T-helper 17 cell (primary cell): ENCODE data around the gene NR2C2. TPM values are rescaled to one million over a fixed set of nuclear protein-coding genes. Genes with fewer than 3 reads are reported as not detected.
A peak's percentile ranks its signal among the peaks of the same experiment; 100 is the strongest.

Source experiments
- ATAC-seq: fragments of 150-1000 bp; cut with Tn5 transposase; 2 replicates; pipeline ENCODE4 v1.10.0; 2021; ENCODE audit warnings: mild to moderate bottlenecking, moderate library complexity
- DNase-seq, 3 donors: peaks; one replicate each; pipeline versions ENCODE4 v3.0.0 to v3.0.0-alpha.2; 2020 to 2021
- H3K9me3 ChIP-seq: one replicate; pipeline ENCODE4 v1.7.0; 2013; ENCODE audit warnings: low read length, mild to moderate bottlenecking; ENCODE audit not compliant: control insufficient read depth, poor library complexity, severe bottlenecking
- H3K27ac Mint-ChIP-seq: one replicate; pipeline ENCODE4 v1.8.0; 2022; ENCODE audit warnings: mild to moderate bottlenecking, moderate library complexity, mixed read lengths
- H3K27me3 Mint-ChIP-seq: one replicate; pipeline ENCODE4 v1.8.0; 2022; ENCODE audit warnings: mixed read lengths
- H3K36me3 Mint-ChIP-seq: one replicate; pipeline ENCODE4 v1.8.0; 2022; ENCODE audit warnings: low read depth, mixed read lengths
- H3K4me1 Mint-ChIP-seq: one replicate; pipeline ENCODE4 v1.8.0; 2022; ENCODE audit warnings: mild to moderate bottlenecking, mixed read lengths
- H3K4me3 Mint-ChIP-seq: one replicate; pipeline ENCODE4 v1.8.0; 2022; ENCODE audit warnings: mild to moderate bottlenecking, moderate library complexity, mixed read lengths
- total RNA-seq, 4 donors: library from RNA in 2 of 4; stranded (reverse) in 2 of 4; gene quantifications; one replicate each; pipeline ENCODE4 v1.2.3 and lab custom pipeline; 2022 to 2026

Gene NR2C2
- total RNA-seq, 2 donors from 2014 or later: 47.1 to 48.3 TPM

DNA sequence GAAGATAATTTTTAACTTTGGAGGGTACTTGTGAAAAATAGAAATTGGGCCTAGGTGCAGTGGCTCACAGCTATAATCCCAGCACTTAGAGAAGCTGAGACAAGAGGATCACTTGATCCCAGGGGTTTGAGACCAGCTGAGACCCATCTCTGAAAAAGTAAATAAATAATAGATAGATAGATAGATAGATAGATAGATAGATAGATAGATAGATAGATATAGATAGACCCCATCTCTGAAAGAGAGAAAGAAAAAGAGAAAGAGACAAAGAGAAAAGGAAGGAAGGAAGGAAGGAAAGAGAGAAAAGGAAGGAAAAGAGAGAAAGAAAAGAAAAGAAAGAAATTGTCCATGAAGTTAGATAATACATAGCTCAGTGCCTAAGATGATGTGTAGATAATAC lies 82.2 kb downstream of the NR2C2 start:
- peaks cover 5% of the 10 kb centered on the region for H3K4me1 Mint-ChIP-seq
- no peaks in the 10 kb centered on the region for H3K9me3 ChIP-seq
- peaks cover 10% of the 10 kb centered on the region for H3K36me3 Mint-ChIP-seq
- H3K27ac Mint-ChIP-seq: peak overlapping the region; percentile 62
- H3K27me3 Mint-ChIP-seq: no peaks in the 10 kb centered on the region
- H3K4me3 Mint-ChIP-seq: no peak overlapping the region
- ATAC-seq (no peak), DNase-seq (no peak)

DNA sequence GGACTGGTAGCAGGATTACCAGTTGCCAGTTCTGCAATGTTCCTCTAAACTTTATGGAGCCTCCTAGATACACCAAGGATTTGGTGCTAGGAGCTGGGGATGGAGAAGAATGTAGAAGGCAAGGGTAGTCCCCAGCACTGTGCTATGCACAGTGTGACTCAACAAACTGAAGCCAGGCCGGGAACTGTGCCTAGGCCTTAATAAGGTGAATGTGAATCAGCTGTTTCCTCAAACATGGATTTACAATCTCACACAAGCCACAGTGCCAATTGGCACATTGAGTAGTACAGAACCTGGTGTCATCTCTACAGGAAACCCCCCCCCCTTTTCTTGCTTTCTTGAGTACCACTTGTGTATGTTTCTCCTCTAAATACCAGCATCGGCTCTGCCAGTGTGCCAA lies 85.3 kb downstream of the NR2C2 start:
- ATAC-seq (no peak), DNase-seq (no peak)
- peak overlapping the region; percentile 27 for H3K27ac Mint-ChIP-seq
- H3K4me3 Mint-ChIP-seq: peak overlapping the region; percentile 19
- H3K27me3 Mint-ChIP-seq: no peaks in the 10 kb centered on the region
- H3K9me3 ChIP-seq: no peaks in the 10 kb centered on the region
- peaks cover 6% of the 10 kb centered on the region for H3K36me3 Mint-ChIP-seq
- peaks cover 2% of the 10 kb centered on the region for H3K4me1 Mint-ChIP-seq

DNA sequence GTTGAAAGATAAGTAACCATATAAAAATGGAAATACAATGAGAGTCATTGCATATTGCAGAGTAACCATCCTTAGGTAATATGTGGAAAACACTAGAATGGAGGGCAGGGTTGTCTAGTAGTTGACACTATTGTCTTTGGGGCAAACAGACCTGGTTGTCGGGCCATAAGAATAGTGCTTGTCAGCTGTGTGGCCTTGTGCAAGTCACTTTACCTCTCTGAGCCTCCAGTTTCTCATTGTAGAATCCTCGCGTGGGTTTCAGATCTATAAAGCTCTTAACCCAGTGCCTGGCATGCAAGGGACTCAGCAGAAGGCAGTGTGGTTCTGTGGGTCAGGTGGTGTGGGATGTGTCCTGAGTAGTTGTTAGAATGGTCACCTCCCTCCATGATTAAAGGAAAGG lies 85.7 kb downstream of the NR2C2 start:
- Mint-ChIP-seq H3K27me3 (no peaks in the 10 kb centered on the region), H3K36me3 (peaks cover 6% of the 10 kb centered on the region), H3K27ac (peak overlapping the region; percentile 27), H3K4me1 (peaks cover 2% of the 10 kb centered on the region), H3K4me3 (peak overlapping the region; percentile 19)
- ATAC-seq (no peak), DNase-seq (no peak)
- H3K9me3 ChIP-seq: no peaks in the 10 kb centered on the region

DNA sequence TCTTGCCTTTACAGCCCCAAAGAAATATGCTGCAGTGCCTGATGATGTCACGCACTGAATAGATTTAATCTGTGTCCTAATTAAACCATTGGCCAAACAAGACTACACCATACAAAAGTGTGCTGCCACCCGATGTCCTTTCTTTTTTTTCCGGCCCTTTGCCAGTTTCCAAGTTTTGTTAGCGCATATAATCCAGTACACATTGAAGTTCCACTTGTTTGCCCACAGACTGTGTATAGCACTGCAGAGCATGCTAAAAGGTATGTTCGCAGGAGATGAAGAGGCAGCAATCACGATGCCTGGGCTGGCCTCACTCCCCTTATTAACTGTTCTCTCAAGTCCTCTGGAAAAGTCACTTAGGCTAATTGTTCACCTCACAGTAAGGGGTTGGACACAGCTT lies 90.9 kb downstream of the NR2C2 start:
- no peaks in the 10 kb centered on the region for H3K27me3 Mint-ChIP-seq
- peaks cover 8% of the 10 kb centered on the region for H3K4me1 Mint-ChIP-seq
- no peak overlapping the region for H3K4me3 Mint-ChIP-seq
- ATAC-seq (no peak), DNase-seq (no peak)
- peaks cover 2% of the 10 kb centered on the region for H3K36me3 Mint-ChIP-seq
- no peak overlapping the region for H3K27ac Mint-ChIP-seq
- H3K9me3 ChIP-seq: no peaks in the 10 kb centered on the region

DNA sequence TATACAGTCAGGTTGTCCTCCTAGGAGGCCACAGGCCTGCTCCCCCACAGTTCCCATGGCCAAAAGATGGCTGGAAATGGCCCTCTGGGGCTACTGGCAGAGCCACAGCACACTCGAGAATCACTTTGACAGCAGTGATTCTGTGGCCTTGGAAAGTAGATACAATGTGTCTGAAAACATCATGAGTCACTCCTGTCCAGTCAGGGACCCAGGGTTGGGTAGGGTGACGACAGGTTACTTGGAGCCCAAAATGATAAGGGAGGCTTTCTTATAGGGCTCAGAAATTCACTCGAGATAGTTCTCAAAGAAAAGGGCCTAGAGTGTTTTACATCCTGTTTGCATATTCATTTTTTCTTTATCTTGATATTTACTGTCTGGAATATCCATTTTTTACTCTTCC lies 93.5 kb downstream of the NR2C2 start:
- no peak overlapping the region for H3K4me3 Mint-ChIP-seq
- H3K9me3 ChIP-seq: no peaks in the 10 kb centered on the region
- H3K27ac Mint-ChIP-seq: no peak overlapping the region
- DNase-seq (no peak), ATAC-seq (no peak)
- peaks cover 24% of the 10 kb centered on the region for H3K4me1 Mint-ChIP-seq
- peaks cover 4% of the 10 kb centered on the region for H3K36me3 Mint-ChIP-seq
- H3K27me3 Mint-ChIP-seq: no peaks in the 10 kb centered on the region

DNA sequence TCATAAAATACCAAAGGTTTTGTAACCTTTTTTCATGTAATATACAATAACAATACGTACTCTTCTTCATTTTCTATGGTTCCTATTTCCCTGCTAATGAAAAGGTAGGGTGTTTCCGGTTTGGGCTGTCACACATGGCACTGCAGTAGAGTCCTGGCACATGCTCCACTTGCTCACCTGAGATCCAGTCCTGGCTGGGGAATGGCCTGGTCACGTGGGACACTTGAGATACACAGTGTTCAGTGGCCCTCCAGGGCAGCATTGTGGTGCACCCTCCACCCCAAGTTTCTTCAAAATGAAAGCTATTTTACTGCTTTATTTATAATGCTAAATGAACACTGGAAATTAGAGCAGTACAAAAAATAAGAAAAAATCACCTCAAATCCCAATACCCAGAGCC lies 94.6 kb downstream of the NR2C2 start:
- Mint-ChIP-seq H3K4me3 (no peak overlapping the region), H3K27me3 (no peaks in the 10 kb centered on the region), H3K27ac (peak overlapping the region; percentile 81), H3K4me1 (peaks cover 24% of the 10 kb centered on the region), H3K36me3 (peaks cover 4% of the 10 kb centered on the region)
- DNase-seq: no peak
- ATAC-seq: no peak
- no peaks in the 10 kb centered on the region for H3K9me3 ChIP-seq

DNA sequence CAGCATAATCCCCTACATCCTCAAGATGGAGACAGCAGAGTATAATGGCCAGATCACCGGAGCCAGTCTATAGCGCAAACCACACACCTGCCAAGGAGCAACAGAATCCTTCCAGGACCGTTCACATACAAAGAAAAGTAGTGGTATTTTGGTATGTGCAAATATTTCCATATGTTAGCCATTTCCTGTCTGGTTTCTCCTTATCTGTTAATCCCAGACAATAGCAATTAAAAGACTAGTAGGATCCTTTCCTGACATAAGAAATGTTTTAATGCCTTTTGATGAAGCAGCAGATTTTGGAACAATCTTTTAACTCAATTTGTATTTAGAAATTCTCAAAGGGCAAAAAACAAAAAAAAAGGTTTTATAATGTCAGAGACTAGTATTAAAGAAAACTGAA lies 95.6 kb downstream of the NR2C2 start:
- no peak for DNase-seq
- peaks cover 4% of the 10 kb centered on the region for H3K36me3 Mint-ChIP-seq
- H3K27ac Mint-ChIP-seq: peak overlapping the region; percentile 81
- H3K9me3 ChIP-seq: no peaks in the 10 kb centered on the region
- no peak for ATAC-seq
- H3K4me1 Mint-ChIP-seq: peaks cover 24% of the 10 kb centered on the region
- no peak overlapping the region for H3K4me3 Mint-ChIP-seq
- H3K27me3 Mint-ChIP-seq: no peaks in the 10 kb centered on the region

DNA sequence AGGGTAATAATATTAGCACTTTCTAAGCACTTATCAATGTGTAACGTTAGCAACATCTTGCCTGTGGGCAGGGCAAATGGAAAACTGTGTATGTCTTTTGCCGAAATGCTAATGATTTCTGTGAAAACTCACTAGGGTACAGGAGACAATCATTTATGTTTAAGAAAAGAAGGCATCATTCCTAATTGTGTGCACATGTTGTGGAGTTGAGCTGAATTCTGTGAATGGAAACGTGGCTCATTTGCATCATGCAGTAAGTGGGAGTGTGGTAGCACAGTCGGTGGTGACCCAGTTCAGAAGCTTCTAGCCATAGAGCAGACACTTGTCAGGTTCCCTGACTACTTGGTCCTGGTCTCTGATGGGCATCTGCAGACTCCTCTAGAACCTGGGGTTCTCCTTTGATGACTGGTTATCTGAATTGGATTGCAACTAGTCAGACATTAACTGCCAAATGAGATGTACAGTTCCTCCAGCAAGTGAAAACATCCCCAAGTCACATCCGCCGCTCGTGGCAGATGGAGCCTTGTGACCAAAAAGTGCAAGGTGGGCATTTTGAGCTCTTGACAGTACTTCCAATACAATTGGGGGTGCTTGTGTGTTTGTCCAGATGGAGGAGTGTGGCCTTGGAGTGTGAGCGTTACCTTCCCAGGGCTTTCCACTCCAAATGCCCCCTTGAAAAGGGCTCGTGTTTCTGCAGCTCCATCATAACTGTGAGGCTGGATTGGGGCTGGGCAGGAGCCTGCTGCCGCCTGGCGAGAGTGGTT lies 96.2 kb downstream of the NR2C2 start:
- ATAC-seq: no peak
- Mint-ChIP-seq H3K4me1 (peaks cover 24% of the 10 kb centered on the region), H3K36me3 (peaks cover 4% of the 10 kb centered on the region), H3K4me3 (no peak overlapping the region), H3K27me3 (no peaks in the 10 kb centered on the region), H3K27ac (peak overlapping the region; percentile 81)
- no peak for DNase-seq
- H3K9me3 ChIP-seq: no peaks in the 10 kb centered on the region

DNA sequence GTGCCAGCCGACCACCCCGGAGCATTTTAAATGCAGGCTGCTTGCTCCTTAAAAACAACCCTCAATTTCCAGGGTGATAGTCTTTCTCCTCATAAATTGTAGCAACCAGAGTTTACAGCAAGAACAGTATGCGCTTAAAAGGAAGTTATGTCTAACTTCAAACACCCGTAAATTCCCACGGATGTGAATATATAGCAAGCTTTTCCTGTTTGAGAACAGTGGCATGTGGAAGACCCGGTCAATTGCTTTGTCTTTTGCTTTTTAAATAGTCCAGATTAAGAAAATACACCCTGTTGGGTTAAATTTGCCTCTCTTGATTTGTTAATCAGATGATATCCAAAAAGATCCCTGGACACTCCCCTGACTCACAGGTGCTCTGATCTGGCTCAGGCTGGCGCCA lies 96.9 kb downstream of the NR2C2 start:
- no peak for DNase-seq
- Mint-ChIP-seq H3K4me3 (no peak overlapping the region), H3K36me3 (peaks cover 4% of the 10 kb centered on the region), H3K4me1 (peaks cover 24% of the 10 kb centered on the region), H3K27me3 (no peaks in the 10 kb centered on the region), H3K27ac (peak overlapping the region; percentile 81)
- ATAC-seq: no peak
- no peaks in the 10 kb centered on the region for H3K9me3 ChIP-seq

DNA sequence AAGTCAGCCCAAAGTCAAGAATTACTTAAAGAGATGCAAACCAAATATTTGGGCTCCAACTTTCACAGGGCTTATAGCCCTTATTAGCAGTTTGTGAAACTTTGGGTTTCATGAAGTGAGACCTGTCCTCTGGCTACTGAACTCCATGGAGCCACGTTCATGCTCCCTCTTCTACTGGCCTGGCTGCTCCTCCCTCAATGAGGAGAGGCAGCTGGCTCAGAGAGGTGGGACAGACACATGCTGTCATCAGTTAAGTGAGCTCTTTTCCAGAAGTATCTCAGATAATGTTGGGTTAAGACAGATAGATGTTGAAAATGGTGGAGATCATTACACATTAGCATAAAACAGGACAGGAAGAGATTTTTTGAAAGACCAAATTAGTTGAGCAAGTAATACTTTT lies 98.3 kb downstream of the NR2C2 start:
- ATAC-seq (no peak), DNase-seq (no peak)
- Mint-ChIP-seq H3K4me3 (no peak overlapping the region), H3K27me3 (no peaks in the 10 kb centered on the region), H3K4me1 (peaks cover 30% of the 10 kb centered on the region), H3K27ac (peak overlapping the region; percentile 37), H3K36me3 (peaks cover 4% of the 10 kb centered on the region)
- H3K9me3 ChIP-seq: no peaks in the 10 kb centered on the region

DNA sequence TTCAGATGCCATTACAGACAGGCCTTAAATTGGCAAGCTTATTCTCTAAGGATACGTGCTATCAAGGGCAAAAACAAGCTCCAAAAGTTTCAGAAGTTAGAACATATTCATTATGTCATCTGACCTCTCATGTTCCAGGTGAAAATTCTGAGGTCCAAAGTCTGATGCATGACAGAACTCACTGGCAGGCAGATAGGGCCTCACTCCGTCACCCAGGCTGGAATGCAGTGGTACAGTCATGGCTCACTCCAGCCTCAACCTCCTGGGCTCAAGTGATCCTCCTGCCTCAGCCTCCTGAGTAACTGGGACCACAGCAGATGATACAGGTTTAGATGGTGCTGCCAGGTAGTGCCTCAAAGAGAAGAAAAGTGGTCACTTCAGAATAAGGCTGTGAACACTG lies 102.2 kb downstream of the NR2C2 start:
- no peak overlapping the region for H3K4me3 Mint-ChIP-seq
- H3K27me3 Mint-ChIP-seq: no peaks in the 10 kb centered on the region
- DNase-seq: no peak
- no peaks in the 10 kb centered on the region for H3K9me3 ChIP-seq
- H3K27ac Mint-ChIP-seq: peak overlapping the region; percentile 43
- peaks cover 22% of the 10 kb centered on the region for H3K4me1 Mint-ChIP-seq
- ATAC-seq: no peak
- peaks cover 2% of the 10 kb centered on the region for H3K36me3 Mint-ChIP-seq

DNA sequence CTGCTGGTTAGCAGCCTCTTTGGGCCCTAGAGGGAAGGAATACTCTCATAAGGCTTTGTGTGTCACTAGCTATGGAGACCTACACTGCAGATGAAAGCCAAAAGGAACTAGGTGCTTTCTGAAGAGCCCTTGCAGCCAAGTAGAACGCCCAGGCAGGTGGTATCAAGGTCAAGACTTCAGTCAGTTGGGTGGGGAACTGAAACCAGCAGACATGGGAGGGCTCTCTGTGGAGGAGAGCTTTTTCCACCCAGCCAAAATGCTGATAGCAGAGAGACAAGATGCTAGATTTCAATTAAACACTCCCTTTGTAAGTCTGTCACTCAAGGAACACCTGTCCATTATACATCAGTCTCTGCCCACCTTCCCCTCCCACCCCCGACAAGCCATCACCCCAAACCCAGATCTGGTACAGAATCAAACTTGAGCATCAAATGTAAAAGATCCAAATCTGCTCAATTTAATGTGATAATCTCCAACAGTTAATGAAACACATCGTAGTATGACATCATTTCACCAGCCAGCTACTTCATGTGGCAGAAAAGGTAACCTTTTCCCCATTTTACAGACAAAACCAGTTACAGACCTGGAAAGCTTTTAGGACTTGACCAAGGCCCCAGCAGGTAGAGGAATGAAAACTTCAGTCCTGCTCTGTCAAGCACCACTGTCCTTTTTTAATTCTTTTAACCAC lies 103.2 kb downstream of the NR2C2 start:
- H3K9me3 ChIP-seq: no peaks in the 10 kb centered on the region
- peak; percentile 42 for ATAC-seq
- peak overlapping the region; percentile 29 for H3K27ac Mint-ChIP-seq
- H3K36me3 Mint-ChIP-seq: peaks cover 2% of the 10 kb centered on the region
- DNase-seq: no peak
- no peaks in the 10 kb centered on the region for H3K27me3 Mint-ChIP-seq
- peaks cover 26% of the 10 kb centered on the region for H3K4me1 Mint-ChIP-seq
- no peak overlapping the region for H3K4me3 Mint-ChIP-seq

DNA sequence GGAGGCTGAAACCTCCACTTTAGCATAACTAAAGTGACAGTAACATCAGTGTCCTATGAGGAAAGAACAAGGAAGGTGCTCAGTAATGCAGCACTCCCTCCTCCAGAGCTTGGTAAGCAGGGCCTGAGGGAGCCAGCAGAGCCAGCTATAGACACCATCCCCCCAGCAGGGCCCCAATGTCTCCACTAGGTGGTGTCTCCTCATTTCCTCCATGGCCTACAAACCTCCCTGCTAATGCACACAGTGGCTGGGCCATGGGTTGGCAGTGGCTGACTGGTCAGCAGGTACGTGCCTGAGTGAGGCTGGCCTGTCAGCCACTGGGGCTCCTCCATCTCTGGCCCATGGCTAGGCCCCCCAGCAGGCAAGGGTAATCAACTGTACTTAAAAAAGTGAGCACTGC lies 104.1 kb downstream of the NR2C2 start:
- Mint-ChIP-seq H3K27me3 (no peaks in the 10 kb centered on the region), H3K4me3 (no peak overlapping the region), H3K4me1 (peaks cover 24% of the 10 kb centered on the region), H3K36me3 (no peaks in the 10 kb centered on the region), H3K27ac (peak overlapping the region; percentile 9)
- DNase-seq (peak in 1 of 3 donors; percentile 15), ATAC-seq (peak; percentile 71)
- H3K9me3 ChIP-seq: no peaks in the 10 kb centered on the region
